ENCODE data around the gene PELI1.
"Not testable (repeated sequence)": the region's sequence is repeated elsewhere in the genome, so short reads cannot be mapped to it uniquely, and the experiment has no call there.

The PELI1 gene

GRCh38 chr2:64085936-64086335, 58.3 kb downstream of the PELI1 start:
- DNase-seq (ENCODE audit: low read depth) = no peak

GRCh38 chr2:64081046-64081445, 63.2 kb downstream of the PELI1 start:
- no peak for DNase-seq (ENCODE audit: low read depth)

GRCh38 chr2:64080179-64080578, 64.0 kb downstream of the PELI1 start:
- DNase-seq (ENCODE audit: low read depth) = no peak

- DNase-seq (ENCODE audit: low read depth) = not testable (repeated sequence)
Observed at GRCh38 chr2:64079688-64080087, 64.5 kb downstream of the PELI1 start.

- not testable (repeated sequence) for DNase-seq (ENCODE audit: low read depth)
Observed at GRCh38 chr2:64076828-64077227, 67.4 kb downstream of the PELI1 start.

GRCh38 chr2:64074616-64075015, 69.6 kb downstream of the PELI1 start:
- not testable (repeated sequence) for DNase-seq (ENCODE audit: low read depth)

- DNase-seq (ENCODE audit: low read depth) = no peak
Observed at GRCh38 chr2:64067326-64067725, 76.9 kb downstream of the PELI1 start.

- no peak for DNase-seq (ENCODE audit: low read depth)
Observed at GRCh38 chr2:64065516-64065915, 78.7 kb downstream of the PELI1 start.

GRCh38 chr2:64063924-64064331, 80.3 kb downstream of the PELI1 start:
- DNase-seq (ENCODE audit: low read depth) = no peak

- no peak for DNase-seq (ENCODE audit: low read depth)
Observed at GRCh38 chr2:64063454-64063853, 80.8 kb downstream of the PELI1 start.

GRCh38 chr2:64062840-64063239, 81.4 kb downstream of the PELI1 start:
- no peak for DNase-seq (ENCODE audit: low read depth)

GRCh38 chr2:64059270-64059669, 85.0 kb downstream of the PELI1 start:
- DNase-seq (ENCODE audit: low read depth) = no peak

- DNase-seq (ENCODE audit: low read depth) = no peak
Observed at GRCh38 chr2:64056021-64056420, 88.2 kb downstream of the PELI1 start.

- DNase-seq (ENCODE audit: low read depth) = no peak
Observed at GRCh38 chr2:64054161-64054915, 89.9 kb downstream of the PELI1 start.

GRCh38 chr2:64052463-64053241, 91.6 kb downstream of the PELI1 start:
- no peak for DNase-seq (ENCODE audit: low read depth)

GRCh38 chr2:64049633-64050220, 94.5 kb downstream of the PELI1 start:
- peak; percentile 47 for DNase-seq (ENCODE audit: low read depth)

GRCh38 chr2:64045938-64046337, 98.3 kb downstream of the PELI1 start:
- DNase-seq (ENCODE audit: low read depth) = no peak

Data from activated gamma-delta T cell treated with anti-CD3 and anti-CD28 coated beads, Interleukin-2, amount 50 U/mL, for 16 hours (primary cell).